Measurements from ENCODE around the gene STX18. TPM values are rescaled to one million over a fixed set of nuclear protein-coding genes. Genes with fewer than 3 reads are reported as not detected.
"Not testable (repeated sequence)": the region's sequence is repeated elsewhere in the genome, so short reads cannot be mapped to it uniquely, and the experiment has no call there.

The STX18 gene
- polyA plus RNA-seq, 1 donor: 81.5 TPM

GRCh38 chr4:4512282-4512681, 29.6 kb downstream of the STX18 start:
- DNase-seq: no peak

GRCh38 chr4:4510641-4511040, 31.2 kb downstream of the STX18 start:
- DNase-seq: not testable (repeated sequence)

- DNase-seq: no peak
These were observed 32.3 kb downstream of the STX18 start for GRCh38 chr4:4509521-4509920.

GRCh38 chr4:4507923-4508322, 33.9 kb downstream of the STX18 start:
- no peak for DNase-seq

GRCh38 chr4:4507403-4507802, 34.4 kb downstream of the STX18 start:
- DNase-seq: no peak

GRCh38 chr4:4506961-4507360, 34.9 kb downstream of the STX18 start:
- DNase-seq: no peak

GRCh38 chr4:4505211-4505610, 36.6 kb downstream of the STX18 start:
- not testable (repeated sequence) for DNase-seq

- DNase-seq: no peak
These were observed 37.1 kb downstream of the STX18 start for GRCh38 chr4:4504783-4505182.

- DNase-seq: no peak
These were observed 39.0 kb downstream of the STX18 start for GRCh38 chr4:4502694-4503311.

GRCh38 chr4:4501679-4502078, 40.2 kb downstream of the STX18 start:
- no peak for DNase-seq

- DNase-seq: peak; percentile 27
These were observed 42.3 kb downstream of the STX18 start for GRCh38 chr4:4499438-4500123.

GRCh38 chr4:4496592-4497372, 45.1 kb downstream of the STX18 start:
- DNase-seq: no peak

GRCh38 chr4:4494882-4495281, 47.0 kb downstream of the STX18 start:
- no peak for DNase-seq

GRCh38 chr4:4492161-4492847, 49.5 kb downstream of the STX18 start:
- DNase-seq: no peak

- DNase-seq: no peak
These were observed 50.4 kb downstream of the STX18 start for GRCh38 chr4:4491396-4491893.

- no peak for DNase-seq
These were observed 51.0 kb downstream of the STX18 start for GRCh38 chr4:4490816-4491215.

- DNase-seq: no peak
These were observed 51.8 kb downstream of the STX18 start for GRCh38 chr4:4490041-4490440.

GRCh38 chr4:4488405-4489404, 53.1 kb downstream of the STX18 start:
- peak; percentile 56 for DNase-seq

- DNase-seq: no peak
These were observed 54.9 kb downstream of the STX18 start for GRCh38 chr4:4486969-4487368.

- no peak for DNase-seq
These were observed 56.0 kb downstream of the STX18 start for GRCh38 chr4:4485806-4486205.

GRCh38 chr4:4481399-4481994, 60.4 kb downstream of the STX18 start:
- no peak for DNase-seq
